Effector memory CD4-positive, alpha-beta T cell (primary cell): Measurements from ENCODE around the gene HDDC2.

Source experiments
- DNase-seq, 3 donors: peaks; one replicate each; pipeline ENCODE4 v3.0.0-alpha.2; 2020
- H3K27ac ChIP-seq: 2 replicates; pipeline ENCODE4 v1.7.0; 2013; ENCODE audit warnings: mild to moderate bottlenecking, low read length, moderate library complexity; ENCODE audit not compliant: insufficient read depth, poor library complexity, severe bottlenecking
- H3K27me3 ChIP-seq: replicated peaks from 2 replicates; pipeline ENCODE4 v1.7.0; 2013; ENCODE audit warnings: mild to moderate bottlenecking, low read length; ENCODE audit not compliant: insufficient read depth, control insufficient read depth, poor library complexity, severe bottlenecking
- H3K36me3 ChIP-seq: 2 replicates; pipeline ENCODE4 v1.7.0; 2013; ENCODE audit warnings: mild to moderate bottlenecking, low read length, moderate library complexity; ENCODE audit not compliant: control insufficient read depth, insufficient read depth
- H3K4me1 ChIP-seq: 2 replicates; pipeline ENCODE4 v1.7.0; 2013; ENCODE audit warnings: low read length, mild to moderate bottlenecking; ENCODE audit not compliant: control insufficient read depth, insufficient read depth, poor library complexity, severe bottlenecking
- H3K4me3 ChIP-seq: 2 replicates; pipeline ENCODE4 v1.7.0; 2013; ENCODE audit warnings: low read length, low read depth, mild to moderate bottlenecking; ENCODE audit not compliant: insufficient read depth, poor library complexity, severe bottlenecking
- H3K9me3 ChIP-seq: 2 replicates; pipeline ENCODE4 v1.7.0; 2013; ENCODE audit warnings: mild to moderate bottlenecking, low read length, moderate library complexity; ENCODE audit not compliant: control insufficient read depth

Gene HDDC2

DNA sequence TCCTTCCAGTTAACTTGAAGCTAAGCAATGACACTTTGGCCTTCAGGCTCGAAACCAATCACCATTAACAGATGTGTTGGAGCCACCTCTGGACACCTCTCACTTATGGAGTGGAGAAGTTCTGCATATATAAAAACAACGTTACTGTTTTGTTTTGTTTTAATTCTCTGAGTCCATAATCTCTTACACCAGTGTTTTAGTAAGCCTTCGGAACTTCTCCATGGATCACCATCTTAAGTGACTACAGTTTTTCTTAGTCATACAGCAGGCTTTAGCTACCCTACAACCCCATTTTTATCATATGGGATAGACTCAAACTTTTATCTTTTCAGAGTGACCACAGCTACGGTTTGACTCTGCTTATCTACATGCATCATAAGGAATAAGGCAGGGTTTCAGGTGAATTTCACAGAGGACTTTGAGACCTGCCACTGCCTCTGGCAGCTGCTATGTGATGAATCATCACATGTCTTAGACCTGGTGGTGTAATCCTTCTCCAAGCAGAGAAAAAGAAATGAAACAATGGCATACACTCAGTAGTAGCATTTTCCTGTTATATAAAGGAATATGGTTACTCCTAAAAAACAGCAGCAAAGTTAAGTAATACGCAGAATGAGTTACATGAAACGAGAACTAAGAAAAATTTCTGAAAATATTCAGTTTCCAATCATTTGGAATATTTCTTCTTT, 5.5 kb upstream of the HDDC2 start:
- Histone ChIP-seq H3K27ac (no peak overlapping the region), H3K4me3 (no peak overlapping the region), H3K36me3 (no peaks in the 10 kb centered on the region), H3K27me3 (no peaks in the 10 kb centered on the region), H3K4me1 (peaks cover 15% of the 10 kb centered on the region), H3K9me3 (no peaks in the 10 kb centered on the region)
- DNase-seq: no peak

- H3K4me1 ChIP-seq: peaks cover 19% of the 10 kb centered on the region
- DNase-seq: no peak
- H3K27me3 ChIP-seq: no peaks in the 10 kb centered on the region
Observed at GRCh38 chr6:125306756-125307149, 5.0 kb upstream of the HDDC2 start.

GRCh38 chr6:125304970-125305660, 3.3 kb upstream of the HDDC2 start:
- no peak for DNase-seq
- Histone ChIP-seq H3K27me3 (no peaks in the 10 kb centered on the region), H3K27ac (no peak overlapping the region), H3K36me3 (no peaks in the 10 kb centered on the region), H3K4me1 (peaks cover 19% of the 10 kb centered on the region), H3K9me3 (no peaks in the 10 kb centered on the region), H3K4me3 (no peak overlapping the region)

More at GRCh38 chr6:125306756-125307149, 5.0 kb upstream of the HDDC2 start:
- Histone ChIP-seq H3K27ac (no peak overlapping the region), H3K9me3 (no peaks in the 10 kb centered on the region), H3K4me3 (no peak overlapping the region), H3K36me3 (no peaks in the 10 kb centered on the region)

GRCh38 chr6:125303512-125303854, 1.7 kb upstream of the HDDC2 start:
- H3K27me3 ChIP-seq: no peaks in the 10 kb centered on the region
- no peak overlapping the region for H3K27ac ChIP-seq
- H3K36me3 ChIP-seq: no peaks in the 10 kb centered on the region
- H3K9me3 ChIP-seq: no peaks in the 10 kb centered on the region
- DNase-seq: no peak
- no peak overlapping the region for H3K4me3 ChIP-seq
- peaks cover 25% of the 10 kb centered on the region for H3K4me1 ChIP-seq

- Histone ChIP-seq H3K4me3 (peak overlapping the region; percentile 83), H3K4me1 (peaks cover 25% of the 10 kb centered on the region), H3K27me3 (no peaks in the 10 kb centered on the region), H3K9me3 (no peaks in the 10 kb centered on the region), H3K36me3 (peaks cover under 1% of the 10 kb centered on the region), H3K27ac (peak overlapping the region; percentile 37)
- DNase-seq: no peak
Observed at GRCh38 chr6:125302840-125303511, 1.2 kb upstream of the HDDC2 start.

- Histone ChIP-seq H3K27ac (peak overlapping the region; percentile 71), H3K27me3 (no peaks in the 10 kb centered on the region), H3K4me1 (peaks cover 25% of the 10 kb centered on the region), H3K9me3 (no peaks in the 10 kb centered on the region), H3K4me3 (peak overlapping the region; percentile 83), H3K36me3 (peaks cover 13% of the 10 kb centered on the region)
- DNase-seq: no peak
Observed at GRCh38 chr6:125300992-125301434, 754 bp downstream of the HDDC2 start.

GRCh38 chr6:125299257-125299656, 2.5 kb downstream of the HDDC2 start:
- Histone ChIP-seq H3K27me3 (no peaks in the 10 kb centered on the region), H3K4me1 (peaks cover 25% of the 10 kb centered on the region), H3K4me3 (no peak overlapping the region), H3K9me3 (no peaks in the 10 kb centered on the region), H3K36me3 (peaks cover 13% of the 10 kb centered on the region), H3K27ac (peak overlapping the region; percentile 9)
- DNase-seq: no peak

GRCh38 chr6:125296471-125296870, 5.3 kb downstream of the HDDC2 start:
- H3K27ac ChIP-seq: no peak overlapping the region
- no peaks in the 10 kb centered on the region for H3K9me3 ChIP-seq
- no peak overlapping the region for H3K4me3 ChIP-seq
- H3K36me3 ChIP-seq: peaks cover 22% of the 10 kb centered on the region
- H3K4me1 ChIP-seq: peaks cover 6% of the 10 kb centered on the region
- no peaks in the 10 kb centered on the region for H3K27me3 ChIP-seq
- no peak for DNase-seq

- Histone ChIP-seq H3K27me3 (no peaks in the 10 kb centered on the region), H3K9me3 (no peaks in the 10 kb centered on the region), H3K4me1 (peaks cover 3% of the 10 kb centered on the region), H3K36me3 (peaks cover 27% of the 10 kb centered on the region), H3K4me3 (no peak overlapping the region), H3K27ac (no peak overlapping the region)
- DNase-seq: no peak
Observed at GRCh38 chr6:125294925-125295324, 6.8 kb downstream of the HDDC2 start.

GRCh38 chr6:125294036-125294435, 7.7 kb downstream of the HDDC2 start:
- DNase-seq: no peak
- no peaks in the 10 kb centered on the region for H3K27me3 ChIP-seq
- peaks cover 31% of the 10 kb centered on the region for H3K36me3 ChIP-seq
- H3K4me3 ChIP-seq: no peak overlapping the region
- no peak overlapping the region for H3K27ac ChIP-seq
- H3K4me1 ChIP-seq: no peaks in the 10 kb centered on the region
- H3K9me3 ChIP-seq: no peaks in the 10 kb centered on the region
